Smooth muscle cell of the umbilical artery (primary cell): ENCODE results near the gene CDK14. TPM values are rescaled to one million over a fixed set of nuclear protein-coding genes. Genes with fewer than 3 reads are reported as not detected.

ENCODE experiments used
- total RNA-seq: library from RNA; depleted of rRNA; stranded (reverse); fragments of >200 nt; gene quantifications from 2 replicates; pipeline ENCODE4 v1.2.3, GENCODE V29; 2014

The CDK14 gene
- 40.6 and 48.7 TPM in 2 replicates for total RNA-seq

DNA sequence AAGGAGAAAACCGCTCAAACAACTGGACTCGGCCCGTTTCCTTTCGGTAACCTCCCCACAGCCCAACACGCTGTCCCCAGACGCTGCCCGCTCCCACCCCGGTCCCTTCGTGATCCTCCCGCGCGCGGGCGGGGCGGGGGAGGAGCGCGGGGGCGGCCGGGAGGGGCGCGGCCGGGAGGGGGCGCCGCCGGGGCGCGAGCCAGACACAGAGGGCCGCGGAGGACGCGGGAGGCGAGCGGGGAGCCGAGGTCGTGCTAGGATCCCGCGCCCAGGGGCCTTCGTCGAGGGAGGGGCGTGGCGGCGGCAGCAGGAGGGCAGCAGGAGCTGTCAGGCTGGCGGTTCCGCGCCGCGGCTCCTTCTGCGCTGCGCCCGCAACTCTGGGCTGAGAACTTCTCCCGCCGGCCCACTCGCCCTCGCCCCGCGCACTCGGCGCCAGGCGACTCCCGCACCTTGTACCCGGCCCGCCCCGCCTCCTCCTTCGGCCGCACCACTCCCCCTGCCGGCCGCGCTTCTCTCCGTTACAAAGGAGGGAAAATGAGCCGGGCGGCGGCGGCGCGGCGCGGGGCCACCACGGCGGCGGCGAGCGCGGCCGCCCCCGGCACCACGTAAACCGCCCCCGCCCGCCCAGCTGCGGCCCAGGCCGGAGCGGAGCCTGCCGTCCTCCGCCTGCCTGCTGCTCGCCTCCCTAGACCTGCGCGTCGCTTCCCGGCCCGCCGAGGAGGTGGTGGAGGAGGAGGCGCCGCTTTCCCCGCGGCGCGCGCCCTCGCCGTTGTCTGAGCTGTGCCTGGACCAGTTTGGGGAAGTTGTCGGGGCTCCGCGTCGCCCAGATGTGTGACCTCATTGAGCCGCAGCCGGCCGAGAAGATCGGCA, at the start of gene CDK14:
TSS of gene CDK14 (plus strand) at position 521 of the 870 bp plus-strand sequence. CDS start at position 828, 307 bp downstream.

Other genes starting within 250 kb of the CDK14 start
- gene GTPBP10, start 249.6 kb upstream of the CDK14 start, total RNA-seq, result 16.9 and 22.6 TPM in 2 replicates
- 45.7 and 60.8 TPM in 2 replicates for gene CLDN12, start 192.9 kb upstream of the CDK14 start, total RNA-seq
- gene PTTG1IP2, start 126.7 kb upstream of the CDK14 start, total RNA-seq, result not detected in 2 replicates